Endothelial cell of umbilical vein (primary cell): ENCODE results near the gene CHSY1.

Source experiments
- CTCF ChIP-seq, 2 donors: IDR thresholded peaks; 1 replicate in 1 of 2; 2 replicates in 1 of 2; pipeline ENCODE4 v1.5.1; 2011; ENCODE audit warnings: low read length in 2 of 2, mild to moderate bottlenecking in 2 of 2, moderate library complexity in 2 of 2, control low read depth in 1 of 2, inconsistent platforms in 1 of 2, low read depth in 1 of 2; ENCODE audit not compliant: insufficient read depth in 1 of 2; ENCODE audit errors: extremely low read depth in 1 of 2
- MAX ChIP-seq: IDR thresholded peaks from 2 replicates; pipeline ENCODE4 v1.6.1; 2011; ENCODE audit not compliant: insufficient read depth, insufficient read length
- POLR2A ChIP-seq: IDR thresholded peaks from 2 replicates; pipeline ENCODE4 v1.6.1; 2012; ENCODE audit warnings: low read depth, mild to moderate bottlenecking, control low read depth, low read length

- TF ChIP-seq MAX (no peak), CTCF (IDR thresholded peaks at IDR 0.05; ENCODE audit: extremely low read depth in 1 of 2, insufficient read depth in 1 of 2, low read depth in 1 of 2, low read length in 2 of 2) (no peak), POLR2A (no peak)
Measured at GRCh38 chr15:101242160-101242998, 9.5 kb downstream of the CHSY1 start.
